ENCODE measurements around the gene METAP1D. TPM values are rescaled to one million over a fixed set of nuclear protein-coding genes. Genes with fewer than 3 reads are reported as not detected.

METAP1D gene
- total RNA-seq, 1 experiment from 2014 or later, result 5.2 TPM

DNA sequence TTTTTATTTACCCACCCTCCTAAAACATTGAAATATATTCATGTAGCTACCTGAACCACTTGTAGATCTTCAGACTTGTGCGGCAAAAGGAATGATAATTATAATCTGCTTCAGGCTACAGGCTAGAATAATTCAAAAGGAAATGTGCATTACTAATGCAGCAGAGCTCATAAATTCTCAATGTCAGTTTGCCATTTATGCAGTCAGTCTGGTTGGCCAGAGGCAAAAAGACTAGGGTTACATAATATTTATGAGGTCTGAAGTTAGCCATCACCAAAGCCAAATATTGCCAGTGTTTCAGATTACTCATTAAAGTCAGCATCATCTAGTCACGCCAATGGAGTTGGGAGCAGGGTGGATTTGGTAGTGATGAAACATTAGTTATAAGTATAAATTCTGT, 38.9 kb downstream of the METAP1D start:
- H3K27ac ChIP-seq (ENCODE audit: insufficient read length, low read depth, low read length), result no peak overlapping the region

More for the DNA sequence above, 38.9 kb downstream of the METAP1D start:
- Histone ChIP-seq H3K9ac (ENCODE audit: extremely low read depth, insufficient read length, low read length) (no peak overlapping the region), H2BK15ac (ENCODE audit: low read depth, low read length) (no peak overlapping the region), H3K23me2 (ENCODE audit: insufficient read length, low read depth, low read length, poor library complexity, severe bottlenecking) (no peaks in the 10 kb centered on the region), H2BK12ac (ENCODE audit: insufficient read length, low read depth, low read length) (no peak overlapping the region), H3K4me1 (ENCODE audit: insufficient read depth, low read length) (no peaks in the 10 kb centered on the region), H3K56ac (ENCODE audit: insufficient read length, low read depth, low read length) (no peak overlapping the region), H3K14ac (ENCODE audit: insufficient read depth, low read length) (no peak overlapping the region), H3K23ac (ENCODE audit: insufficient read length, low read depth, low read length) (no peak overlapping the region), H3K79me1 (ENCODE audit: insufficient read depth, low read depth, low read length, poor library complexity, severe bottlenecking) (no peaks in the 10 kb centered on the region), H3K18ac (ENCODE audit: insufficient read length, low read depth, low read length) (no peak overlapping the region), H3K27me3 (ENCODE audit: insufficient read depth, low read length) (no peaks in the 10 kb centered on the region), H4K91ac (ENCODE audit: insufficient read length, low read depth, low read length) (no peak overlapping the region), H2AK5ac (ENCODE audit: insufficient read length, low read length) (no peak overlapping the region), H4K5ac (ENCODE audit: insufficient read length, low read depth, low read length) (no peak overlapping the region), H3T11ph (ENCODE audit: low read length) (no peak overlapping the region), H2AFZ (ENCODE audit: low read length) (no peak overlapping the region), H2BK20ac (ENCODE audit: low read depth, low read length, poor library complexity, severe bottlenecking) (no peak overlapping the region), H3K4ac (ENCODE audit: low read depth, low read length) (no peak overlapping the region), H2BK120ac (ENCODE audit: low read depth, low read length, poor library complexity, severe bottlenecking) (no peak overlapping the region), H4K8ac (replicated peaks; ENCODE audit: insufficient read length, low read depth, low read length) (no peak overlapping the region), H3K79me2 (ENCODE audit: insufficient read depth, low read length) (no peaks in the 10 kb centered on the region), H4K20me1 (ENCODE audit: control insufficient read depth, insufficient read depth, insufficient read length) (no peaks in the 10 kb centered on the region), H3K9me3 (ENCODE audit: control insufficient read depth, low read depth, low read length) (no peaks in the 10 kb centered on the region), H2BK5ac (ENCODE audit: insufficient read length, low read length) (no peak overlapping the region), H3K4me2 (ENCODE audit: insufficient read depth, insufficient read length, low read length) (no peak overlapping the region)
- no CpG with 5 or more reads among the region's 2 CpGs for WGBS (ENCODE audit: extremely low coverage, insufficient read length, low lambda C conversion rate)
- H3K27me3 Mint-ChIP-seq (ENCODE audit: low read depth), result no peaks in the 10 kb centered on the region
- no peak overlapping the region for H3K27ac Mint-ChIP-seq
- H3K9me3 Mint-ChIP-seq, result no peaks in the 10 kb centered on the region
- no peaks in the 10 kb centered on the region; a peak in 1 of 7 replicates for H3K36me3 Mint-ChIP-seq (ENCODE audit: insufficient read depth in 1 of 3, low read depth in 3 of 3)
- no peaks in the 10 kb centered on the region for H3K4me1 Mint-ChIP-seq
- no peak for TF ChIP-seq CTCF (conservative IDR thresholded peaks at IDR 0.05)
- no peak overlapping the region for H3K4me3 Mint-ChIP-seq
- no peak for DNase-seq
